Bronchial epithelial cell (primary cell): ENCODE results near the gene RFX4. TPM values are rescaled to one million over a fixed set of nuclear protein-coding genes. Genes with fewer than 3 reads are reported as not detected.

Experiments used
- DNase-seq: peaks from one replicate; pipeline ENCODE4 v3.0.0-alpha.2; 2010; ENCODE audit warnings: low read depth
- FAIRE-seq: peaks from 2 replicates; lab custom pipeline; 2011; peaks lifted over from hg19 to GRCh38; lab: Jason Lieb, UNC
- H3K27me3 ChIP-seq: 2 replicates; pipeline ENCODE4 v1.5.1; 2011; ENCODE audit warnings: low read length; ENCODE audit not compliant: control insufficient read depth, insufficient read depth
- H3K36me3 ChIP-seq: 2 replicates; pipeline ENCODE4 v1.5.1; 2011; ENCODE audit warnings: low read length; ENCODE audit not compliant: control insufficient read depth, insufficient read depth
- H3K4me3 ChIP-seq: 2 replicates; pipeline ENCODE4 v1.5.1; 2011; ENCODE audit warnings: mild to moderate bottlenecking, low read depth, low read length, control low read depth
- CTCF ChIP-seq: IDR thresholded peaks from 2 replicates; pipeline ENCODE4 v1.5.1; 2011; ENCODE audit warnings: mild to moderate bottlenecking, moderate library complexity, low read length, control low read depth, inconsistent platforms; ENCODE audit not compliant: insufficient read depth, severe bottlenecking
- total RNA-seq: library from RNA; depleted of rRNA; stranded (reverse); fragments of >200 nt; gene quantifications from 2 replicates; pipeline ENCODE4 v1.2.1, GENCODE V29; 2014

Gene RFX4
- total RNA-seq, 1 donor from 2014 or later: not detected

- FAIRE-seq: no peak
- no peaks in the 10 kb centered on the region for H3K36me3 ChIP-seq
- no peak for TF ChIP-seq CTCF
- no peak for DNase-seq
- no peak overlapping the region for H3K4me3 ChIP-seq
- no peaks in the 10 kb centered on the region for H3K27me3 ChIP-seq
These were observed 96.8 kb downstream of the RFX4 start for GRCh38 chr12:106679574-106679973.

- no peaks in the 10 kb centered on the region for H3K27me3 ChIP-seq
- DNase-seq: no peak
- TF ChIP-seq CTCF: no peak
- no peak for FAIRE-seq
- no peaks in the 10 kb centered on the region for H3K36me3 ChIP-seq
- no peak overlapping the region for H3K4me3 ChIP-seq
These were observed 97.5 kb downstream of the RFX4 start for GRCh38 chr12:106680280-106680679.

GRCh38 chr12:106681210-106681609, 98.4 kb downstream of the RFX4 start:
- no peaks in the 10 kb centered on the region for H3K27me3 ChIP-seq
- TF ChIP-seq CTCF: no peak
- DNase-seq (no peak), FAIRE-seq (no peak)
- H3K36me3 ChIP-seq: no peaks in the 10 kb centered on the region
- no peak overlapping the region for H3K4me3 ChIP-seq

- no peak for FAIRE-seq
- DNase-seq: peak; percentile 22
- Histone ChIP-seq H3K27me3 (no peaks in the 10 kb centered on the region), H3K4me3 (no peak overlapping the region), H3K36me3 (no peaks in the 10 kb centered on the region)
- peak; percentile 21 for TF ChIP-seq CTCF
These were observed 99.9 kb downstream of the RFX4 start for GRCh38 chr12:106682594-106683234.

GRCh38 chr12:106684497-106684896, 101.7 kb downstream of the RFX4 start:
- FAIRE-seq (no peak), DNase-seq (no peak)
- H3K4me3 ChIP-seq: no peak overlapping the region
- H3K36me3 ChIP-seq: no peaks in the 10 kb centered on the region
- no peak for TF ChIP-seq CTCF
- H3K27me3 ChIP-seq: no peaks in the 10 kb centered on the region

- no peaks in the 10 kb centered on the region for H3K27me3 ChIP-seq
- H3K36me3 ChIP-seq: no peaks in the 10 kb centered on the region
- no peak for DNase-seq
- no peak for TF ChIP-seq CTCF
- no peak overlapping the region for H3K4me3 ChIP-seq
- no peak for FAIRE-seq
These were observed 102.6 kb downstream of the RFX4 start for GRCh38 chr12:106685381-106685780.
